Progenitor cell of endocrine pancreas (in vitro differentiated cells): Measurements from ENCODE around the gene C19orf73. TPM values are rescaled to one million over a fixed set of nuclear protein-coding genes. Genes with fewer than 3 reads are reported as not detected.
A peak's percentile ranks its signal among the peaks of the same experiment; 100 is the strongest.

ENCODE experiments used
- DNase-seq: peaks from one replicate; pipeline ENCODE4 v3.0.0; 2021; ENCODE audit warnings: low spot score; ENCODE audit not compliant: unreplicated experiment
- H3K27ac Mint-ChIP-seq: 2 replicates; pipeline ENCODE4 v1.8.0; 2021; ENCODE audit warnings: mild to moderate bottlenecking, moderate library complexity, mixed read lengths
- H3K27me3 Mint-ChIP-seq: 2 replicates; pipeline ENCODE4 v1.8.0; 2021; ENCODE audit warnings: mixed read lengths
- H3K36me3 Mint-ChIP-seq: 2 replicates; pipeline ENCODE4 v1.8.0; 2022; ENCODE audit warnings: mixed read lengths; ENCODE audit not compliant: insufficient read depth
- H3K4me1 Mint-ChIP-seq: 2 replicates; pipeline ENCODE4 v1.8.0; 2021; ENCODE audit warnings: low read depth, mixed read lengths
- H3K4me3 Mint-ChIP-seq: 2 replicates; pipeline ENCODE4 v1.8.0; 2021; ENCODE audit warnings: low read depth, mild to moderate bottlenecking, moderate library complexity, mixed read lengths
- H3K9me3 Mint-ChIP-seq: 2 replicates; pipeline ENCODE4 v1.8.0; 2021; ENCODE audit warnings: low read depth, mixed read lengths
- total RNA-seq: library from RNA; stranded (reverse); gene quantifications from 2 replicates; pipeline ENCODE4 v1.2.1, GENCODE V29; 2021
- TF ChIP-seq, protein P1 (sequence below): fragments of 200-600 bp; sonication (generic); IDR thresholded peaks from one replicate; pipeline ENCODE4 v1.5.0; 2021; ENCODE audit warnings: antibody characterized with exemption, mild to moderate bottlenecking; ENCODE audit not compliant: unreplicated experiment

C19orf73 gene
- total RNA-seq, 1 donor from 2014 or later: 1.5 TPM

DNA sequence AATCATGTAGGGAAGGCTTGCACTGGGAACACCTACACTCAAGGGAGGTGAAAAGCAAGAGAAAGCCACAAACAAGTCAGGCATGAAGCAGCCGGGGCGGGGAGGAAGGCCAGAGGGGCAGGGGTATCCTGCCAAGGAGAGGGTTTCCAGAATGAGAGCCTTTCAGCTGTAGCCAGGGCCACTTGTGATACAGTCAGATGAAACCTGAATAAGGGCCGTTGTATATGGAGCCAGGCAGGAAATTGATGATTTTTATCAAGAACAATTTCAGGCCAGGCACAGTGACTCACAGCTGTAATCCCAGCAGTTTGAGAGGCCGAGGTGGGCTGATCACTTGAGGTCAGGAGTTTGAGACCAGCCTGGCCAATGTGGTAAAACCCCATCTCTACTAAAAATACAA, 43.0 kb upstream of the C19orf73 start:
- no peak overlapping the region for H3K4me3 Mint-ChIP-seq
- peaks cover 45% of the 10 kb centered on the region for H3K27me3 Mint-ChIP-seq
- DNase-seq: no peak
- H3K27ac Mint-ChIP-seq: no peak overlapping the region
- peaks cover 10% of the 10 kb centered on the region for H3K4me1 Mint-ChIP-seq
- TF ChIP-seq, protein P1, sequence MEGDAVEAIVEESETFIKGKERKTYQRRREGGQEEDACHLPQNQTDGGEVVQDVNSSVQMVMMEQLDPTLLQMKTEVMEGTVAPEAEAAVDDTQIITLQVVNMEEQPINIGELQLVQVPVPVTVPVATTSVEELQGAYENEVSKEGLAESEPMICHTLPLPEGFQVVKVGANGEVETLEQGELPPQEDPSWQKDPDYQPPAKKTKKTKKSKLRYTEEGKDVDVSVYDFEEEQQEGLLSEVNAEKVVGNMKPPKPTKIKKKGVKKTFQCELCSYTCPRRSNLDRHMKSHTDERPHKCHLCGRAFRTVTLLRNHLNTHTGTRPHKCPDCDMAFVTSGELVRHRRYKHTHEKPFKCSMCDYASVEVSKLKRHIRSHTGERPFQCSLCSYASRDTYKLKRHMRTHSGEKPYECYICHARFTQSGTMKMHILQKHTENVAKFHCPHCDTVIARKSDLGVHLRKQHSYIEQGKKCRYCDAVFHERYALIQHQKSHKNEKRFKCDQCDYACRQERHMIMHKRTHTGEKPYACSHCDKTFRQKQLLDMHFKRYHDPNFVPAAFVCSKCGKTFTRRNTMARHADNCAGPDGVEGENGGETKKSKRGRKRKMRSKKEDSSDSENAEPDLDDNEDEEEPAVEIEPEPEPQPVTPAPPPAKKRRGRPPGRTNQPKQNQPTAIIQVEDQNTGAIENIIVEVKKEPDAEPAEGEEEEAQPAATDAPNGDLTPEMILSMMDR: no peak
- peaks cover 2% of the 10 kb centered on the region for H3K36me3 Mint-ChIP-seq
- no peaks in the 10 kb centered on the region for H3K9me3 Mint-ChIP-seq

DNA sequence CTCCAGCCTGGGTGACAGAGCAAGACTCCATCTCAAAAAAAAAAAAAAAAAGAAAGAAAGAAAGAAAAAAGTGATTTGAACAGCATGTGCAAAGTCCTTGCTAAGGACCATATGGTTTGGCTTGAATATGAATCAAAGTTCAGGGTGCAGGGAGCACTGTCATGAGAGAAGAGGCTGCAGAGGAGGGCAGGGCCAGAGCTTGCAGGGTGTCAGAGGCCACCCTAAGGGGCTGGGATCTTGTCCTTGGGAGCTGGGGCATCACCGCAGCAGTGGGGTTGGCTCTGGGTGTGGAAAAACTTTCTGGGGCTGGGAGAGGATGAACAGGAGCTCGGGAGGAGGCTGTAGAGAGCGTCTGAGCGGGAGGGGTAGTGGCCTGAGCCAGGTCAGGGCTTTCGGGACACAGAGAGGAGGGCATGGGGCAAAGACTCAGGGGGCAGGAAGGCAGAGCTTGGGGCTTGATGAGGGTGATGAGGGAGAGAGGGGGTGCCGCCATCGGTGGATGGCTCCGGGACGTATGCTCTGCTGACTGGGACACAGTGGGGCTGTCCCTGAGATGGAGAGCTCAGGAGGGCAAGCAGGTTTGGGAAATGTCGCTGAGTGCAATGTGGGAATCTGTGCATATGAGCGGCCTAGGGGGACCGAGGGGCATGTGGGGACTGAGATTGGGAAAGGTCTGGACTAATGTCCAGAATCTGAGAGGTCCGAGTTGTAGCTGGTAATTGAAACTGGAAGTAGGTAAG, 41.7 kb upstream of the C19orf73 start:
- DNase-seq: no peak
- H3K4me3 Mint-ChIP-seq: no peak overlapping the region
- H3K9me3 Mint-ChIP-seq: no peaks in the 10 kb centered on the region
- TF ChIP-seq, protein P1: no peak
- H3K36me3 Mint-ChIP-seq: peaks cover 2% of the 10 kb centered on the region
- H3K27me3 Mint-ChIP-seq: peaks cover 46% of the 10 kb centered on the region
- H3K27ac Mint-ChIP-seq: no peak overlapping the region
- H3K4me1 Mint-ChIP-seq: peaks cover 15% of the 10 kb centered on the region

DNA sequence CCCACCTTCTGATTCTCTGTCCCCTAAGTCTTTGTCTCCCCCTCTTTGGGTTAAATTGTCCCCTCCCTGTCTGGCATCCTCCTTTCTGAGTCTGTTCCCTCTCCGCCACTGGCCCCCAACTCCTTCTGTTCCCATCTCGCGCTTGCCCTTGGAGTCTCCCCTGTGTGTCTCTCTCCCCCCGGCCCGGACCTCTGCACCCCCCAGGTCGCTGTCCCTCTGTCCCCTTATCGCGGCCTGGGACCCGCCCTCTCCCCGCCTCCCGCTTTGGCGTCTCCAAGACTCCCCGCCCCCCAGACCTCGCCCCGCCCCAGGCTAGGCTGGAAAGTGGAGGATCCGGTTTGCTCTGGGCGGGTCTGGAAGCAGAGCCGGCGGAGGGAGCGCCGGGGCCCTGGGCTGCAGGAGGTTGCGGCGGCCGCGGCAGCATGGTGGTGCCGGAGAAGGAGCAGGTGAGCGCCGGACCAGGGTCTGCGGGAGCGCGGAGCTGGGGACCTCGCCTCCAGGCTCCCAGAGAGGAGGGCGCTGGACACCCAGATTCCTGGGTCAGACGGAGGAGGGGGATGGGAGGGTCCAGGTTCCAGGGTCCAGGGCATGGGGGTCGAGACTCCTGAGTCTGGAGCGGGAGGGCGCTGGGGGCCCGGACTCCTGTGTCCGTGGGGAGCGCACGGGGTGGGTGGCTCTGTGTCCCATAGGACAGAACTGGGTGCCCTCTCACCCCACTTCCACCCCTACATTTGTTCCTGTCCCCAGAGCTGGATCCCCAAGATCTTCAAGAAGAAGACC, 38.7 kb upstream of the C19orf73 start, which contains the start of gene TRPM4:
TRPM4 (plus strand) TSS at position 348 of the 780 bp plus-strand sequence; CDS start at position 423, 75 bp downstream.
- Mint-ChIP-seq H3K4me3 (peak within 1 kb of the TSS; percentile 72), H3K27me3 (peaks cover 55% of the 10 kb centered on the region), H3K36me3 (peaks cover 2% of the 10 kb centered on the region), H3K4me1 (peaks cover 16% of the 10 kb centered on the region), H3K9me3 (peaks cover 8% of the 10 kb centered on the region), H3K27ac (peak within 1 kb of the TSS; percentile 81)
- DNase-seq: peak; percentile 89
- TF ChIP-seq, protein P1: no peak

DNA sequence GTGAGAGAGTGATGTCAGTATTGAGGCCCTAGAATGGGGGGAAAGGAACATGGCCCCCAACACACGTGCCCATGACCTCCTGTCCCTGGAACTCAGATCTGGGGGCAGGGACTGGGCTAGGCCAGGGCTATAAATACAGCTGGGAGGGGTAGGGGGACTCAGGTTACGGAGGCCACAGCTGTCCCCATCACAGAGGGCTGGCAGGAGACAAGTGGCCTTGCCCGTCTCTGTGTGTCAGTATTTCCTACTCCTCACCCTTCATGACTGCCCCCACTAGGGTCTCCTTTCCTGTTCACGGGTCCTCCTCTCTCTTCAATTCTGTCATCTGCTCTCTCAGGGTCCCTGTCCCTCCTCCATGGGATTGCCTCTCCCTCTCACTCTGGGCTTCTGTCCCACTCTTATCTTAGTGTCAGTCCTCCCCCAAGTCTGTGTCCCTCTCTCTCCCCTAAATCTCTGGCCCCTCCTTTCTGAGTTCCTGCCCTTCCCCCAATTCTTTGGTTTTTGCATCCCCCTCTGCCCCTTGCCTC, 36.9 kb upstream of the C19orf73 start:
- peak overlapping the region; percentile 37 for H3K4me3 Mint-ChIP-seq
- TF ChIP-seq, protein P1: no peak
- H3K9me3 Mint-ChIP-seq: peaks cover 8% of the 10 kb centered on the region
- no peak overlapping the region for H3K27ac Mint-ChIP-seq
- H3K27me3 Mint-ChIP-seq: peaks cover 56% of the 10 kb centered on the region
- H3K36me3 Mint-ChIP-seq: peaks cover under 1% of the 10 kb centered on the region
- DNase-seq: no peak
- H3K4me1 Mint-ChIP-seq: peaks cover 16% of the 10 kb centered on the region

DNA sequence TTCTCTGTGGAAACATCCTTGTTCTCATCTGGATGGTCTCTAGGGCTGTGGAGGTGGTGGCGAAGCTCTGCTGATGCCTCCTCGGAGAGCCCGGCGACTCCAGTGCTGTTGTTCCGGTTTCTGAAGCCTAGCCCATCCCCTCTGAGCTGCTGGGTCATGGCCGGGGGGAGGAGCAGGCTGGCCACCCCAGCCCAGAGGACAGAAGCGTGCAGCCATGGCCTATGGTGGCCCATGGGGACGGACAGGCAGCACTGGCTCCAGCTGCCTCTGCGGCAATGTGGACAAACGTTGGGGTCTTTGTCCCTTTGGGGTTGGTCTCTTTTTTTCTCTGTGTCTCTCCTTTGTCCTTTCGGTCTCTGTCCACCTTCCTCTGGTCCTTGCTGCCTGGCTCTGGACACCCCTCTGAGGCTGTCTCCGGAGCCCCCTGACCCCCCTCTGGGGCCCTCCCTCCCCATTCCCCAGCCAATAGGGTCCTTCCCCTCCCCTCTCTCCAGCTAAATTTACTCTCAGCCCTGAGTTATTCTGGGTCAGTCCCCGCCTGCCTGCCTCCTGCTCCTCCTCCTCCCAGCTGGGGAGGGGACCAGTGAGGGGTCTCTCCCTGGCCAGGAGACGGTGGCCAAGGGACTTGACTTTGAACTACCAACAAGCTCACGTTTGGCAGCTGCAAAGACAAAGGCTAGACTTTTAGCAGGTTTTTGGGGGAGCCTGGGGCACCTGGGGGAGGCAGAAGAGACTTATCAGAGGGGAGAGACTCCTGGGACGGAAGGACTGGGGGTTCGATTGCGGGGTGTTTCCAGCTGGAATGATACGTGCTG, 36.3 kb upstream of the C19orf73 start, which contains the start of gene HRC:
HRC (minus strand) TSS at position 392 of the 815 bp plus-strand sequence; CDS start at position 233, 159 bp downstream.
- H3K4me1 Mint-ChIP-seq: peaks cover 16% of the 10 kb centered on the region
- H3K27me3 Mint-ChIP-seq: peaks cover 50% of the 10 kb centered on the region
- no peak within 1 kb of the TSS for H3K27ac Mint-ChIP-seq

More for the DNA sequence above, 36.3 kb upstream of the C19orf73 start, which contains the start of gene HRC:
- TF ChIP-seq, protein P1: no peak
- H3K9me3 Mint-ChIP-seq: peaks cover 8% of the 10 kb centered on the region
- DNase-seq: no peak
- no peaks in the 10 kb centered on the region for H3K36me3 Mint-ChIP-seq
- peak within 1 kb of the TSS; percentile 37 for H3K4me3 Mint-ChIP-seq
